WTC11 (cell line): ENCODE data around the gene SIKE1. TPM values are rescaled to one million over a fixed set of nuclear protein-coding genes. Genes with fewer than 3 reads are reported as not detected.
A peak's percentile ranks its signal among the peaks of the same experiment; 100 is the strongest.

Source experiments
- ATAC-seq: fragments of 200-7000 bp; cut with Tn5 transposase; 2 replicates; pipeline ENCODE4 v1.10.0; 2021; ENCODE audit warnings: mild to moderate bottlenecking, moderate library complexity
- Bru-seq: library from RNA; stranded (reverse); fragments of 400-500 nt; gene quantifications from one replicate; lab custom pipeline; 2021; lab: Mats Ljungman, UMichigan
- CTCF ChIA-PET: fragments of 300-600 bp; sonication (Branson Sonifier 250); formaldehyde crosslinking; loops from one replicate; lab custom pipeline; 2021; ENCODE audit warnings: antibody characterized with exemption; lab: Charles Lee
- POLR2A ChIA-PET: fragments of 350-600 bp; sonication (Branson Sonifier 250); formaldehyde crosslinking; loops from one replicate; lab custom pipeline; 2021; ENCODE audit warnings: antibody characterized with exemption; lab: Charles Lee
- DNase-seq: peaks from one replicate; pipeline ENCODE4 v3.0.0; 2021; ENCODE audit warnings: low spot score
- H3K27ac Mint-ChIP-seq: 2 replicates; pipeline ENCODE4 v1.8.0; 2021; ENCODE audit warnings: mixed read lengths
- H3K27me3 Mint-ChIP-seq: 2 replicates; pipeline ENCODE4 v1.8.0; 2021; ENCODE audit warnings: low read depth, mild to moderate bottlenecking, moderate library complexity, mixed read lengths
- H3K36me3 Mint-ChIP-seq: 2 replicates; pipeline ENCODE4 v1.8.0; 2021; ENCODE audit warnings: mixed read lengths
- H3K4me1 Mint-ChIP-seq: 2 replicates; pipeline ENCODE4 v1.8.0; 2022; ENCODE audit warnings: mixed read lengths
- H3K4me3 Mint-ChIP-seq: 2 replicates; pipeline ENCODE4 v1.8.0; 2021; ENCODE audit warnings: mild to moderate bottlenecking, moderate library complexity, mixed read lengths
- H3K9me3 Mint-ChIP-seq: 2 replicates; pipeline ENCODE4 v1.8.0; 2021; ENCODE audit warnings: mixed read lengths
- CBFB ChIP-seq: sonication (generic); formaldehyde crosslinking; IDR thresholded peaks from 2 replicates; pipeline ENCODE4 v1.8.1; 2022; ENCODE audit warnings: mild to moderate bottlenecking, low read depth, missing genetic modification reagents
- CREM ChIP-seq: sonication (generic); formaldehyde crosslinking; IDR thresholded peaks from 2 replicates; pipeline ENCODE4 v1.8.1; 2022; ENCODE audit warnings: mild to moderate bottlenecking, missing genetic modification reagents, moderate library complexity
- ESRRA ChIP-seq: sonication (generic); formaldehyde crosslinking; IDR thresholded peaks from 2 replicates; pipeline ENCODE4 v1.8.1; 2022; ENCODE audit warnings: mild to moderate bottlenecking, missing genetic modification reagents, borderline replicate concordance
- FOXK1 ChIP-seq: sonication (generic); formaldehyde crosslinking; IDR thresholded peaks from 2 replicates; pipeline ENCODE4 v1.8.0; 2022; ENCODE audit warnings: mild to moderate bottlenecking, moderate library complexity, missing genetic modification reagents
- GRHL2 ChIP-seq: fragments of 250-450 bp; sonication (Bioruptor Pico); IDR thresholded peaks from 2 replicates; pipeline ENCODE4 v1.8.0; 2022; ENCODE audit warnings: mild to moderate bottlenecking, moderate library complexity; ENCODE audit not compliant: insufficient replicate concordance, severe bottlenecking
- GTF2I ChIP-seq: fragments of 250-450 bp; sonication (Bioruptor Pico); conservative IDR thresholded peaks from 2 replicates; pipeline ENCODE4 v1.4.0; 2021; ENCODE audit warnings: mild to moderate bottlenecking
- IRF2 ChIP-seq: sonication (generic); formaldehyde crosslinking; IDR thresholded peaks from 2 replicates; pipeline ENCODE4 v1.8.0; 2022; ENCODE audit warnings: low read depth, missing genetic modification reagents, borderline replicate concordance
- MYBL2 ChIP-seq: sonication (generic); formaldehyde crosslinking; IDR thresholded peaks from 2 replicates; pipeline ENCODE4 v1.8.1; 2023; ENCODE audit warnings: mild to moderate bottlenecking, moderate library complexity, missing genetic modification reagents
- NFYB ChIP-seq: sonication (generic); formaldehyde crosslinking; conservative IDR thresholded peaks from 2 replicates; pipeline ENCODE4 v1.8.0; 2022; ENCODE audit warnings: low read depth, missing genetic modification reagents
- SOX15 ChIP-seq: fragments of 250-450 bp; sonication (Bioruptor Pico); IDR thresholded peaks from 2 replicates; pipeline ENCODE4 v1.9.0; 2021; ENCODE audit warnings: mild to moderate bottlenecking
- ZNF121 ChIP-seq: sonication (generic); formaldehyde crosslinking; IDR thresholded peaks from 2 replicates; pipeline ENCODE4 v1.8.0; 2023; ENCODE audit warnings: missing genetic modification reagents
- ZNF232 ChIP-seq: sonication (generic); formaldehyde crosslinking; IDR thresholded peaks from 2 replicates; pipeline ENCODE4 v1.8.0; 2022; ENCODE audit warnings: mild to moderate bottlenecking, missing genetic modification reagents
- ZNF317 ChIP-seq: sonication (generic); formaldehyde crosslinking; IDR thresholded peaks from 2 replicates; pipeline ENCODE4 v1.8.1; 2023; ENCODE audit warnings: low read depth, mild to moderate bottlenecking, moderate library complexity, missing genetic modification reagents, borderline replicate concordance
- long read RNA-seq, 3 experiments: library from RNA in 1 of 3; library from capped mRNA in 1 of 3; library from polyadenylated mRNA in 1 of 3; unstranded in 2 of 3; stranded (forward) in 1 of 3; transcript quantifications; one replicate each; pipeline ENCODE4 v2.0.0, GENCODE V29; 2021
- total RNA-seq: library from RNA; stranded (reverse); gene quantifications from 3 replicates; pipeline ENCODE4 v1.2.3, GENCODE V29; 2021
- TF ChIP-seq, protein P1 (sequence below): sonication (generic); formaldehyde crosslinking; IDR thresholded peaks from 2 replicates; pipeline ENCODE4 v1.8.0; 2022; ENCODE audit warnings: mild to moderate bottlenecking, missing genetic modification reagents
- TF ChIP-seq, protein P2 (sequence below): sonication (generic); formaldehyde crosslinking; IDR thresholded peaks from 2 replicates; pipeline ENCODE4 v1.8.1; 2022; ENCODE audit warnings: missing genetic modification reagents, borderline replicate concordance
- TF ChIP-seq, protein P3 (sequence below): fragments of 250-450 bp; sonication (Bioruptor Pico); conservative IDR thresholded peaks from 2 replicates; pipeline ENCODE4 v1.9.0; 2021; ENCODE audit warnings: mild to moderate bottlenecking
- TF ChIP-seq, protein P4 (sequence below): sonication (generic); formaldehyde crosslinking; IDR thresholded peaks from 2 replicates; pipeline ENCODE4 v1.8.1; 2022; ENCODE audit warnings: low read depth, missing genetic modification reagents, borderline replicate concordance
- TF ChIP-seq, protein P5 (sequence below): sonication (generic); formaldehyde crosslinking; IDR thresholded peaks from 2 replicates; pipeline ENCODE4 v1.8.1; 2023; ENCODE audit warnings: mild to moderate bottlenecking, missing genetic modification reagents, borderline replicate concordance
- TF ChIP-seq, protein P6 (sequence below): fragments of 250-450 bp; sonication (Bioruptor Pico); IDR thresholded peaks from 2 replicates; pipeline ENCODE4 v1.8.0; 2021; ENCODE audit warnings: mild to moderate bottlenecking
- TF ChIP-seq, protein P7 (sequence below): fragments of 250-450 bp; sonication (Bioruptor Pico); IDR thresholded peaks from 2 replicates; pipeline ENCODE4 v2.1.2; 2022; ENCODE audit warnings: mild to moderate bottlenecking, moderate library complexity

The SIKE1 gene
- total RNA-seq (65.2 to 75.2 TPM (median 68.7 TPM) in 3 replicates), Bru-seq, nascent RNA (percentile 96 among the genes with signal in this experiment)
- long read RNA-seq, experiment 1, full-length matches to known transcripts: 130 of 193 reads
- long read RNA-seq, experiment 1, partial matches to known transcripts: 9 of 193 reads
- long read RNA-seq, experiment 1, other reads (novel, unspliced or antisense): 54 of 193 reads
- long read RNA-seq, experiment 2, full-length matches to known transcripts: 30 of 67 reads
- long read RNA-seq, experiment 2, partial matches to known transcripts: 3 of 67 reads
- long read RNA-seq, experiment 2, other reads (novel, unspliced or antisense): 34 of 67 reads
- long read RNA-seq, experiment 3, full-length matches to known transcripts: 30 of 37 reads
- long read RNA-seq, experiment 3, partial matches to known transcripts: 3 of 37 reads
- long read RNA-seq, experiment 3, other reads (novel, unspliced or antisense): 4 of 37 reads

- Mint-ChIP-seq H3K4me3 (peak within 1 kb of the TSS; percentile 100), H3K4me1 (0 out of 2 replicates have a peak, but pooled peaks cover 5% of the 10 kb centered on the region), H3K27me3 (peaks cover 39% of the 10 kb centered on the region), H3K36me3 (peaks cover 36% of the 10 kb centered on the region), H3K27ac (peak within 1 kb of the TSS; percentile 99), H3K9me3 (peaks cover 7% of the 10 kb centered on the region; the same call in 1 of the 2 replicates)
- ATAC-seq: peak; percentile 98
- POLR2A ChIA-PET: interaction anchor here (1.0 to 1.2 kb wide), 4 partner anchors 16 to 309 kb away, joined by 3 to 4 read pairs (median 3); partner anchors contain the start of gene TSPAN2
- peak; percentile 92 for DNase-seq
- CTCF ChIA-PET: interaction anchor here (0.5 to 1.0 kb wide), 2 partner anchors 16 to 144 kb away, joined by 3 read pairs; no protein-coding TSS in a partner anchor
- TF ChIP-seq, protein P1, sequence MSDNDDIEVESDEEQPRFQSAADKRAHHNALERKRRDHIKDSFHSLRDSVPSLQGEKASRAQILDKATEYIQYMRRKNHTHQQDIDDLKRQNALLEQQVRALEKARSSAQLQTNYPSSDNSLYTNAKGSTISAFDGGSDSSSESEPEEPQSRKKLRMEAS (CRISPR knock-in tag): peak; percentile 64; the same call in 1 of the 2 replicates
- TF ChIP-seq, protein P2, sequence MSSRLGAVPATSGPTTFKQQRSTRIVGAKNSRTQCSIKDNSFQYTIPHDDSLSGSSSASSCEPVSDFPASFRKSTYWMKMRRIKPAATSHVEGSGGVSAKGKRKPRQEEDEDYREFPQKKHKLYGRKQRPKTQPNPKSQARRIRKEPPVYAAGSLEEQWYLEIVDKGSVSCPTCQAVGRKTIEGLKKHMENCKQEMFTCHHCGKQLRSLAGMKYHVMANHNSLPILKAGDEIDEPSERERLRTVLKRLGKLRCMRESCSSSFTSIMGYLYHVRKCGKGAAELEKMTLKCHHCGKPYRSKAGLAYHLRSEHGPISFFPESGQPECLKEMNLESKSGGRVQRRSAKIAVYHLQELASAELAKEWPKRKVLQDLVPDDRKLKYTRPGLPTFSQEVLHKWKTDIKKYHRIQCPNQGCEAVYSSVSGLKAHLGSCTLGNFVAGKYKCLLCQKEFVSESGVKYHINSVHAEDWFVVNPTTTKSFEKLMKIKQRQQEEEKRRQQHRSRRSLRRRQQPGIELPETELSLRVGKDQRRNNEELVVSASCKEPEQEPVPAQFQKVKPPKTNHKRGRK (CRISPR knock-in tag): no peak
- TF ChIP-seq ZNF232 (CRISPR knock-in tag): no peak
- TF ChIP-seq, protein P3, sequence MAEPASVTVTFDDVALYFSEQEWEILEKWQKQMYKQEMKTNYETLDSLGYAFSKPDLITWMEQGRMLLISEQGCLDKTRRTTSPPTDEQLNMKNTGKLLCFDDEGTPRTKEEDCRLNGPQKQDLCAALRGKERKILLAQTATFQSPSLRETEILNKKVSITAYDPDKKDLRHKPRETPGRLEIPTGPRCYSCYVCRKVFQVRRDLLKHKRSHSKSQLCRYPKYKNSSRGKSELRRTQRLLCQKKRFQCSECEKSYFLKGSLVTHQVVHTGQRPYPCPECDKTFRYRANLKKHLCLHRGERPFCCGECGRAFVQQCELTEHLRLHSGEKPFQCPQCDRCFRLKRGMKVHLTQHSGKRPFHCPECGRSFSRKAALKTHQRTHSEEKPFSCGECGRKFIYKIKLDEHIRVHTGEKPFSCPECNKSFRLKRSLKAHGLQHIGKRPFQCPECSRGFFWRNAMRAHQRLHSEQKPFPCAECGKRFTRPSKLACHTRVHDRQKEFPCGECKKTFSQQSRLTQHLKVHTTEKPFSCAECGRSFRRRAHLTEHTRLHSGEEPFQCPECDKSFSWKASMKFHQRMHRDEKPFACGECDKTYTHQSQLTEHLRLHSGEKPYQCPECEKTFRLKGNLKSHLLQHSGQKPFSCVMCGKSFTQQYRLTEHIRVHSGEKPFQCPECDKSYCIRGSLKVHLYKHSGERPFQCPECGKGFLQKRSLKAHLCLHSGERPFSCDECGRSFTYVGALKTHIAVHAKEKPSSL (CRISPR knock-in tag): no peak
- peak; percentile 79 for TF ChIP-seq MYBL2 (CRISPR knock-in tag)
- no peak for TF ChIP-seq NFYB
- TF ChIP-seq, protein P4, sequence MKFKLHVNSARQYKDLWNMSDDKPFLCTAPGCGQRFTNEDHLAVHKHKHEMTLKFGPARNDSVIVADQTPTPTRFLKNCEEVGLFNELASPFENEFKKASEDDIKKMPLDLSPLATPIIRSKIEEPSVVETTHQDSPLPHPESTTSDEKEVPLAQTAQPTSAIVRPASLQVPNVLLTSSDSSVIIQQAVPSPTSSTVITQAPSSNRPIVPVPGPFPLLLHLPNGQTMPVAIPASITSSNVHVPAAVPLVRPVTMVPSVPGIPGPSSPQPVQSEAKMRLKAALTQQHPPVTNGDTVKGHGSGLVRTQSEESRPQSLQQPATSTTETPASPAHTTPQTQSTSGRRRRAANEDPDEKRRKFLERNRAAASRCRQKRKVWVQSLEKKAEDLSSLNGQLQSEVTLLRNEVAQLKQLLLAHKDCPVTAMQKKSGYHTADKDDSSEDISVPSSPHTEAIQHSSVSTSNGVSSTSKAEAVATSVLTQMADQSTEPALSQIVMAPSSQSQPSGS (CRISPR knock-in tag): no peak
- TF ChIP-seq GRHL2: no peak
- TF ChIP-seq, protein P5, sequence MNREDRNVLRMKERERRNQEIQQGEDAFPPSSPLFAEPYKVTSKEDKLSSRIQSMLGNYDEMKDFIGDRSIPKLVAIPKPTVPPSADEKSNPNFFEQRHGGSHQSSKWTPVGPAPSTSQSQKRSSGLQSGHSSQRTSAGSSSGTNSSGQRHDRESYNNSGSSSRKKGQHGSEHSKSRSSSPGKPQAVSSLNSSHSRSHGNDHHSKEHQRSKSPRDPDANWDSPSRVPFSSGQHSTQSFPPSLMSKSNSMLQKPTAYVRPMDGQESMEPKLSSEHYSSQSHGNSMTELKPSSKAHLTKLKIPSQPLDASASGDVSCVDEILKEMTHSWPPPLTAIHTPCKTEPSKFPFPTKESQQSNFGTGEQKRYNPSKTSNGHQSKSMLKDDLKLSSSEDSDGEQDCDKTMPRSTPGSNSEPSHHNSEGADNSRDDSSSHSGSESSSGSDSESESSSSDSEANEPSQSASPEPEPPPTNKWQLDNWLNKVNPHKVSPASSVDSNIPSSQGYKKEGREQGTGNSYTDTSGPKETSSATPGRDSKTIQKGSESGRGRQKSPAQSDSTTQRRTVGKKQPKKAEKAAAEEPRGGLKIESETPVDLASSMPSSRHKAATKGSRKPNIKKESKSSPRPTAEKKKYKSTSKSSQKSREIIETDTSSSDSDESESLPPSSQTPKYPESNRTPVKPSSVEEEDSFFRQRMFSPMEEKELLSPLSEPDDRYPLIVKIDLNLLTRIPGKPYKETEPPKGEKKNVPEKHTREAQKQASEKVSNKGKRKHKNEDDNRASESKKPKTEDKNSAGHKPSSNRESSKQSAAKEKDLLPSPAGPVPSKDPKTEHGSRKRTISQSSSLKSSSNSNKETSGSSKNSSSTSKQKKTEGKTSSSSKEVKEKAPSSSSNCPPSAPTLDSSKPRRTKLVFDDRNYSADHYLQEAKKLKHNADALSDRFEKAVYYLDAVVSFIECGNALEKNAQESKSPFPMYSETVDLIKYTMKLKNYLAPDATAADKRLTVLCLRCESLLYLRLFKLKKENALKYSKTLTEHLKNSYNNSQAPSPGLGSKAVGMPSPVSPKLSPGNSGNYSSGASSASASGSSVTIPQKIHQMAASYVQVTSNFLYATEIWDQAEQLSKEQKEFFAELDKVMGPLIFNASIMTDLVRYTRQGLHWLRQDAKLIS: no peak
- no peak for TF ChIP-seq IRF2 (CRISPR knock-in tag)
- TF ChIP-seq, protein P6, sequence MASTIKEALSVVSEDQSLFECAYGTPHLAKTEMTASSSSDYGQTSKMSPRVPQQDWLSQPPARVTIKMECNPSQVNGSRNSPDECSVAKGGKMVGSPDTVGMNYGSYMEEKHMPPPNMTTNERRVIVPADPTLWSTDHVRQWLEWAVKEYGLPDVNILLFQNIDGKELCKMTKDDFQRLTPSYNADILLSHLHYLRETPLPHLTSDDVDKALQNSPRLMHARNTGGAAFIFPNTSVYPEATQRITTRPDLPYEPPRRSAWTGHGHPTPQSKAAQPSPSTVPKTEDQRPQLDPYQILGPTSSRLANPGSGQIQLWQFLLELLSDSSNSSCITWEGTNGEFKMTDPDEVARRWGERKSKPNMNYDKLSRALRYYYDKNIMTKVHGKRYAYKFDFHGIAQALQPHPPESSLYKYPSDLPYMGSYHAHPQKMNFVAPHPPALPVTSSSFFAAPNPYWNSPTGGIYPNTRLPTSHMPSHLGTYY (CRISPR knock-in tag): no peak
- no peak for TF ChIP-seq SOX15 (CRISPR knock-in tag)
- TF ChIP-seq FOXK1 (CRISPR knock-in tag): peak; percentile 59
- TF ChIP-seq, protein P7, sequence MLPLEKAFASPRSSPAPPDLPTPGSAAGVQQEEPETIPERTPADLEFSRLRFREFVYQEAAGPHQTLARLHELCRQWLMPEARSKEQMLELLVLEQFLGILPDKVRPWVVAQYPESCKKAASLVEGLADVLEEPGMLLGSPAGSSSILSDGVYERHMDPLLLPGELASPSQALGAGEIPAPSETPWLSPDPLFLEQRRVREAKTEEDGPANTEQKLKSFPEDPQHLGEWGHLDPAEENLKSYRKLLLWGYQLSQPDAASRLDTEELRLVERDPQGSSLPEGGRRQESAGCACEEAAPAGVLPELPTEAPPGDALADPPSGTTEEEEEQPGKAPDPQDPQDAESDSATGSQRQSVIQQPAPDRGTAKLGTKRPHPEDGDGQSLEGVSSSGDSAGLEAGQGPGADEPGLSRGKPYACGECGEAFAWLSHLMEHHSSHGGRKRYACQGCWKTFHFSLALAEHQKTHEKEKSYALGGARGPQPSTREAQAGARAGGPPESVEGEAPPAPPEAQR (CRISPR knock-in tag): no peak
- TF ChIP-seq ZNF317 (CRISPR knock-in tag): no peak
- TF ChIP-seq GTF2I (CRISPR knock-in tag): no peak
- TF ChIP-seq ZNF121: no peak
- no peak for TF ChIP-seq CBFB (CRISPR knock-in tag)
- TF ChIP-seq ESRRA (CRISPR knock-in tag): no peak
- peak; percentile 97 for TF ChIP-seq CREM (CRISPR knock-in tag)
These were observed at the start of gene SIKE1 for GRCh38 chr1:114780344-114781226. Gene SIKE1 (minus strand): TSS chr1:114780685. CDS start chr1:114780607, 78 bp downstream.
